Hematopoietic multipotent progenitor cell treated with erythropoietin and hydrocortisone succinate and interleukin-3 and kit ligand, for 15 days (in vitro differentiated cells): ENCODE measurements around the gene TAF1A.

Experiments used
- DNase-seq: peaks from one replicate; pipeline ENCODE4 v3.0.0-alpha.2; 2015; ENCODE audit warnings: low spot score

Gene TAF1A

DNA sequence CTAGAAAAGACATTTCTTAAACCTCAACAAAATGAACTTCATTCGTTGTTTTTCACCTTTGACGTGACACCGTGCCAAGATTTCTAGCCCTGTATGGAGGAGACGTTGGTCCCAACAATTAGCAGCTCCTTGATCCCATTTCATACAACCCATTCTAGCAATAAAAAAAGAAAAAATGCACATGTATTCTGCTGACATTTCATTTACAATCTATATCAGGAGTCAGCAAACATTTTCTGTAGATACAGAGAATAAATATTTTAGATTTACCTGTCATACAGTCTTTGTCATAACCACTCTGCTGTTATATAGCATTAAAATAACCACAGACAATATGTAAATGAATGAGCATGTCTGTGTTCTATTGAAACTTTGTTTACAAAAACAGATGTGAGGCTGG, 7.0 kb upstream of the TAF1A start:
- DNase-seq = no peak

DNA sequence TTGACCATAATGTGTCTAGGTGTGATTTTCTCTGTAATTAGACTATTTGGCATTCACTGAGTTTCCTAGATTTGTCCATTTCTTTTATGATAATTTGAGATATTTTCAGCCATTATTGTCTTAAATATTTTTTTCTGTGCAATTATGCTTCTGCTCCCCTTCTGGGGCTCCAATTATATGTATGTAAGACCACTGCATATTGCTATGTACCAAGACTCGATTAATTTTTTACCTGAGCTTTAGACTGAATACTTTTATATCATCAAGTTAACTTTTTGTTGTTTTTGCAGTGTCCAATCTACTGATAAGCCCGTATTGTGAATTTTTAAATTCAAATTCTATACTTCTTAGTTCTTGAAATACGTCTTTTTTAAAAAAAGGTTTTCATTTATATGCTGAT, 5.1 kb upstream of the TAF1A start:
- DNase-seq = no peak

- no peak for DNase-seq
Observed at GRCh38 chr1:222592171-222592570, 2.4 kb upstream of the TAF1A start.

DNA sequence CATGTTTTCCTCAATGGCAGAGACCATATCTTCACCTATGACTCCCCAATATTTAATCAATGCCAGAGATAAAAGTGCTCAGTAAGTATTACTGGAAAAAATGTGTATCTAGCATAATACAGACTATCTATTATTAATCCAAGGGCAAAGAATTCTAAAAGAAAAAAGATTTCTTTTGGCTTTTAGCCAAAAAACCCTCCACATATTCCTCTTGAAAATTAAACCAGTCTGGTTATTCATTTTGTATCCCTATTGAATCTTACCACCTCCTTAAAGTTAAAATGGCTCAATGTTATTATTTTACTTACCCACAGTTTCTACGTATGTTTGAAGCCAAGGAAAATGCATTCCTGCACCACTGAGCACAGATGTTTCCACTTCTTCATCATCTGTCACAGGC, 1.6 kb downstream of the TAF1A start:
- no peak for DNase-seq

- DNase-seq = no peak
Observed at GRCh38 chr1:222586842-222587241, 2.9 kb downstream of the TAF1A start.

DNA sequence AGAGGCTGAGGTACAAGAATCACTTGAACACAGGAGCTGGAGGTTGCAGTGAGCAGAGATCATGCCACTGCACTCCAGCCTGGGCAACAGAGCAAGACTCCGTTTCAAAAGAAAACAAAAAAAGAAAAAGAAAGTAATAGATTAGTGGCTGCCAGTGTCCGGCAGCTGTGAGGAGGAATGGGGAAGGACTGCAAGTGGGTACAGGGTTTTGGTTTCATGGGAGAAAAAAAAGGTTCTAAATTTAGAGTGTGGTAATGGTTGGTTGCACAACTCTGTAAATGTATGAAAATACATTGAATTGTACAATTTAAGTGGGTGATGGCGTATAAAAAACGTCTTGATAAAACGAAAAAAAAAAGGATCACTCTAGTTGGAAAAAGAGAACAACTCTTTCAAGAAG, 6.7 kb downstream of the TAF1A start:
- no peak for DNase-seq

DNA sequence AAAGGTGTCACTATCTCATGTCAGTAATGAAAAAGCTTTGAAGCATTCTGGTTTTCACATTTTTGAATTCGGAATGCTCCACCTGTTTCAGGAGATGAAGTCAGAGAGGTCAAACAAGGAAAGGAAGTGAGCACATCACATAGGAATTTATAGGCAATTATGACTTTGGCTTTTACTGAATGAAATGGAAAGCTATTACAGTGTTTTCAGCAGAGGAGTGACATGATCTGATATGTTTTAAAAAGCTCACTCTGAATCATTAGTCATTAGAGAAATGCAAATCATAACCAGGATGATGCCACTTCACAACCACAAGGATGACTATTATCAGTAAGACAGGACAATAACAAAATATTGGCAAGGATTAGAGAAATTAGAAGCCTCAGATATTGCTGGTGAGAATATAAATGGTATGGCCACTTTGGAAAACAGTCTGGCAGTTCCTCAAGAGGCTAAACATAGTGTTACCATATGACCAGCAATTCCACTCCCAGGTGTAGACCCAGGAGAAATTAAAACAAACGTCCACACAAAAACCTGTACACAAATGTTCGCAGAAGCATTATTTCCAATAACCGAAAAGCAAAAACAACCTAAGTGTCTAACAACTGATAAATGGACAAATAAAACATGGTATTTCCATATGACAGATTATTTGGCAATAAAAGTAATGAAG, 7.5 kb downstream of the TAF1A start:
- no peak for DNase-seq

DNA sequence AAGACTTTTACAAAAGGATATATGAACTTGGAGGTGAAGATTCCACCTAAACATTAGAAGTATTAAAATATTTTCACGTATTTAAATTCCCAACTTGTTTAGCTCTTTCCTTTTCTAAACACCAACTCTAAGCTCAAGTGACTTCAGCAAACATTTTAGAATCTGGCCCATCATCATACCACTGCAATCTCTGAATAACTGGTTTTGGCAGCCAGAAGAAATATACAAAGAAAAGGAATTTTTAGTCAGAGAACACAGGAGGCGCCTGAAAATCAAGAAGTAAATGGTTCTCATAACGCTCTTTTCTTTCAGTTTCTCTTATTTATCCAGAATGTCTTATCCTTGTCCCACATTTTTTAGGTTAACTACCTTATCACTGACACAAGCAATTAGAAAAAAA, 10.4 kb downstream of the TAF1A start:
- DNase-seq = no peak

DNA sequence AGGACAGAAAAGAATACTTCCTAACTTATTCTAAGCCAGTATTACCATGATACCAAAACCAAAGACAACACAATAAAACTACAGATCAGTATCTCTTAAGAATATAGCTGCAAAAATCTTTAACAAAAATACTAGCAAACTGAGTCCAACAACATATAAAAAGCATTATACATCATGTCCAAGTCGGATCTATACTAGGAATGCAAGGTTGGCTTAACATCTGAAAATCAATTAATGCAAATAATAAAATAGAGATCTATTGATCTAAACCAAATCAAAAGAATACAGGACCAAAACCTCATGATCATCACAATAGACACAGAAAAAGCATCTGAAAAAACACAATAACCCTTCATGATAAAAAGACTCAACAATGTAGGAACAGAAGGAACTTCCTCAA, 18.9 kb downstream of the TAF1A start:
- no peak for DNase-seq

DNA sequence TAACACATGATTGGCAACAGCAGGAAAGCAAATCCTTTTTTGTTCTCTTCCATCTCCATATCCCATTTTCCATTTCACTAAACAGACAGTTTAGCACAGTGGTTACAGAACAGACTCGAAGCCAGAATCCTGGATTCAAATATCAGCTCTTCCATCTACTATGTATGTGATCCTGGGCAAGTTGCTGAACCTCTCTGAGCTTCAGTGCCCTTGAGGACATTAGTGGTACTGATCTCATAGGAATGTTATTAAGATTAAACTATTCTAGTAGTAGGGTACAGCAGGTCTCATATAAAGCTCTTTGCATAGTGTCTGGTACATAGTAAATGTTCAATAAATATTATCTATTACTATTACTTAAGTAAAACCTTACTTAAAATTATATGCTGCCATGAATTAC, 28.1 kb downstream of the TAF1A start:
- DNase-seq = no peak

- DNase-seq = no peak
Observed at GRCh38 chr1:222557574-222557973, 32.2 kb downstream of the TAF1A start.

DNA sequence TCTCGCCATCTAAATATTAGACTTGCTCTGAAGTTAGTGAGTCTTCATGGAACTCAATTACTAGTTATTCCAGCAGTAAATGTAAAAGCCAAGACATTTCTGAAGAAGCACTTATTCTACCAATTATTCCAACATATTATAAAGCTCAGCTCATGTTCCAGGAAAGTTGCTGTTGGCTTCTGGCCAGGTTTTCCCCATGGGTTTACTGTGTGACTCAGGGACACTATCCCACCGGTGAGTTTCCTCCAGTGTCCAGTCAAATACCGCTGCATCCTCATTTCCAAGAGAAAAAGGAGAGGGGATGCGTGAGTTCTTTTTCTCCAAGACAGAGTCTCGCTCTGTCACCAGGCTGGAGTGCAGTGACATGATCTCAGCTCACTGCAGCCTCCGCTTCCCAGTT, 32.6 kb downstream of the TAF1A start:
- no peak for DNase-seq

DNA sequence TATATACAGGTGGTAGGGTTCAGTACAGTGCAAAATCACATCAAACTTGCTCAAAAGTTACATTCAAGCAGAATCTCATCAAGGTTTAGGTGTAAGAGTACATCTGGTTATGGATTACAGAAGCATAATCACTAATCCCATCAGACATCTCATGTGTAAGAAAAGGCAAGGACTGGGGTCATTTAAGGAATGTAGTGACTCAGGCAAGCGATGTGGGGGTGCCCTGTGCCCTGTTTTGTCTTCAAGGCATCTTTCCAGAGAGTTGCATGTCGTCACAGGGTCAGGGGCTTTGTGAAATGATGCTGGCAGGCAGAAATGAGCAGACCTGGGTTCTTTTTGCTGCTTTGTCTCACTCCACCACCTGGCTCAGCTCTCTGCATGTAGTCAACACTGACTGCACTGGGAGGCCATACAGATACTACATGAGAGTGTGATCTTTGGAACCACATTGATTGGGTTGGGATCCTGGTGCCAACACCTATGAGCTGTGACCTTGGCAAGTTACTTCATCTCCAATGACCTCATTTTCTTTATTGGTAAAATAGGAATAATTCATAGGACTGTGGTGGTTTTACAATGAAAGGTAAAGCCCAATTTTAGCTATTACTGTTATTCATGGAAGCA, 33.6 kb downstream of the TAF1A start:
- DNase-seq = no peak

GRCh38 chr1:222554177-222554576, 35.6 kb downstream of the TAF1A start:
- no peak for DNase-seq

DNA sequence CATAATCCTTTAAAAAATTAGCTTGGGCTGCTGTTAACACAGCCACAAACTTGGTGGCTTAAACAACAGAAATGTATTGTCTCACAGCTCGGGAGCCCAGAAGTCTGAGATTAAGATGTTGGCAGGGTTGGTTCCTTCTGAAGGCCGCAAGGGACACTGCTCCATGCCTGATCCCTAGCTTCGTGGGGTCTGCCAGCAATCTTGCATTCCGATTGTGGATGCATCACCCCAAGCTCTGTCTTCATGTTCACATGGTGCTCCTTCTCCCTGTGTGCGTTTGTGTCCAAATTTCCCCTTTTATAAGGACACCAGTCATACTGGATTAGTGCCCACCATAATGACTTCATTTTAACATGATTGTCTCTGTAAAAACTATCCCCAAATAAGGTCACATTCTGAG, 36.9 kb downstream of the TAF1A start:
- DNase-seq = no peak

DNA sequence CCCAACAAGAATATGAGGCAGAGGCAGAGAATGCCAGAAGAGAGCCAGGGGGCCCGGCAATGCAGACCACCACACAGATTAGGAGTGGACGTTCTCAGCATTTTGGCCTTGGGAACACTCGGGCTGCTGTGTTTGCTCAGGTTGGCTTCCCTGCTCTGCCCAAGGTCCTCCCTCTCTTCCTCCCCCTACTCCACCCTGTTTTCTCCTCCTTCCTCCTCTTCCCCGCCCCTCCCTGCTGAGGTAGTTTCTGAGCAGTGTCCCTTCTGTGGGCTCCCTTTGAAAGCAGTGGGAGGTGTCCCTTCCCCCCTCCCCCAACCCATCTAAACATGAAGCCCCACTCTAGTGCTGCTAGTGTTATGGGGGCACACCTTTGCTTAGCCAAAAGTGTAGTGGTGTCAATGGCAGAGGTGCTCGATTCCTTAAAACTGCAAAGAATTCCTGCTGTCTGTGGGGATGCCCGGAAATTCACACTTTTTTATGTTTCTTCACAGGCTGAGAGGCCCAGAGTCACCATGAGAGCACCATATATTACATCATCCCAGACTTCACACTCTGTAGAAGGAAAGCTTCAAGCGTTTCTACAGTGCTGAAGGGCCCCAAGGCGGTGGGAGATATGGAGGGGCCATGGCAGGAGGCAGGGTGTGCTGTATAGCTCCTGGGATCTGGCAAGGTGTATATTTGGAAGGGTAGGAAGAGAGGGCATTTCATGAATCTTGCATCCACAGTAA, 41.6 kb downstream of the TAF1A start, which contains the start of gene HHIPL2:
HHIPL2 (minus strand) TSS at position 161 of the 728 bp plus-strand sequence; CDS start at position 101, 60 bp downstream.
- no peak for DNase-seq

- no peak for DNase-seq
Observed at GRCh38 chr1:222547260-222547614, 42.5 kb downstream of the TAF1A start.

- DNase-seq = no peak
Observed at GRCh38 chr1:222546548-222547259, 43.0 kb downstream of the TAF1A start.

- DNase-seq = no peak
Observed at GRCh38 chr1:222546091-222546490, 43.6 kb downstream of the TAF1A start.

GRCh38 chr1:222543817-222544216, 45.9 kb downstream of the TAF1A start:
- DNase-seq = no peak

GRCh38 chr1:222540598-222540995, 49.1 kb downstream of the TAF1A start:
- no peak for DNase-seq

- DNase-seq = no peak
Observed at GRCh38 chr1:222539951-222540597, 49.7 kb downstream of the TAF1A start.
